ENCODE data around the gene CHST15. TPM values are rescaled to one million over a fixed set of nuclear protein-coding genes. Genes with fewer than 3 reads are reported as not detected.

Gene CHST15
- polyA plus RNA-seq, 3 donors = 17.5 to 20.6 (median 19.3) TPM

DNA sequence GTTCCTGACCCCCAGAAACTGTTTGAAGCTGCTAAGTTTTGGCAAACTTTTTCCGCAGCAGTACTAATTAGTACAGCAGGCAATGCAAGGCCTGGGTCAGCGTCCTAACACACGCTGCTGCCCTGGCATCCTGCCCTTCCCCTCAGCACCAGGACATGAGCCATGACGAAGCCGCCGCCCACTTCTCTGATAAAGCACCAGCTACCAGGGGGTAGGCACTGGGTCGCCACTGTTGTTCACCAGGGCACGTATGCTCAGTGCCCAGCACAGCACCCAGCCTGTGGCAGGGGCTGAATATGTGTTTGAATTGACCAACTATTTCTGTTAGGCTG lies 59.5 kb downstream of the CHST15 start:
- no peak for DNase-seq (ENCODE audit: low read depth in 3 of 3, low spot score in 2 of 3)

DNA sequence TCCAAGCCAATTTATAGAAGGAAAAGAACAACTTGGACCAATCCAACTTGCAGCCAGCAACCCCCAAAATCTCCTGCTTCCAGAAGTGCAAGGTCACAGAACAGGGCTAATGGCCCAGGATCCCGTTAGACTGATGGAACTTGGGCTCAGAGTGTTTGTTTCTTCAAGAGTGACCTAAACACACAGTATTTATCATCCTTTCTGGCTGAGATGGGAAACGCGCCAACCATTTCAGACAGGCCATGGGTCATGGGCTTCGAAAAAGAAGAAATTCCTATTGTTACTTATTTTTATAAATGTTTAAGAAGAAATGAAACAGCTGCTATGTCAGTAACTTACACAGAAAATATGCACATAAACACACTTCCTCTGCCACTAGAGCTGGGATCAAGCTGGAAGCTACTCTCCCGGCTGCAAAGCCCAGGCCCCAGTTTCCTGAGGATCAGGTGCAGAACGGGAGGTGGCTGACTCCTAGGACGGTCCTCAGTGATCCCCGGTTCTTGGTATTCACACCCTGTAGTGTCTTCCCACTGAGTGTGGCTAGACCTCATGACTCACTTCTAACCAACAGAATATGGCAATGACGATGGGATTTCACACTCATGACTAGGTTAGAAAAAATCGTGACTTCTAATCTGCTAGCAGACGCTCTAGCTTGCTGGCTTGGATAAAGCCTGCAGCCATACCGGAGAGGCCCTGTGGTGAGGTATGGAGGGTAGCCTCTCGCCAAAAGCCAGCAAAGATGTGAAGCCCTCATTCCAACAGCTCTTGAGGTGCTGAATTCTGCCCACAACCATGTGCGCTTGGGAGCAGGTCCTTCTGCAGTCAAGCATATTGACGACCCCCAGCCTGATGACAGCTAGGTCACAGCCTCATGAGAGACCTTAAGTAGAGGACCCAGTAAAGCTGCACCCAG lies 60.2 kb downstream of the CHST15 start:
- peak; percentile 62 to 65 (median 63) for DNase-seq (ENCODE audit: low read depth in 3 of 3, low spot score in 2 of 3)

DNA sequence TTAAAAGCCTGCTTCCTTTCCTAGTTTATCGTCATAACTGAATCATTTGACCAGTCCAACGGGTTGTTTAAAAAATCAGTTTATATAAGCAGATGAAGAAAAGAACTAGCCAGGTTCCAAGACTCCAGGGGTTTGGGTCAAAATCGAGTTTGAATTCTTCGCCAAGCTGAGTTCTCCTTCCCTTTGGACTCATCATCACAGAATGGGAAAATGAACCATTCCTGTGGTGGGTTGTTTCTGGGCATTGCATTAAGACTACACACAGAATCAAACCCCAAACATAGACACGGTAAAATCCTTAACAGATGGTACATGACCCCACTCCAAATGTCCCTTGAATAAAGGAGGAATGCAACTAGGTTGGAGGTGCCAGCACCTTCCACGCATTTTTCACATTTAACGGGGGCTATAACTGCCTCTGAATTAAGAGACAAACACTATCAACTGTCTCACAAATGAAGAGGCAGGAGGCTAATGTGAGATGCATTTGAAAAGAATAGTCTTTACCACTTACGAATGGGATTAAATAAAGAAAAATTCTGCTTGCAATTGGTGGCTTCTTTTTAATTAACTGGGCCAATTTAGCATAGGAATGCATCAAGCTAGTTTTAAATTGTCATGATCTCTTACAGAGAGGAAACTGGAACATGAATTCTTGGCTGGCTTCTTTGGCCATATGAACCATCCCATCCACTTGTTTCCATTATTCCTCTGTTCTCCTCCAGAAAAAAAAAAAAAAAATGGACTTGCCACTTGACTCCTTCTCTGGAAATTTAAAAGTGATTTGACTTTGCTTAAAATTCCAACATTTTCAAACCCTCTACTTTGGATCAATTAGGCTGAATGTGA lies 61.1 kb downstream of the CHST15 start:
- DNase-seq (ENCODE audit: low read depth in 3 of 3, low spot score in 2 of 3) = no peak

- no peak for DNase-seq (ENCODE audit: low read depth in 3 of 3, low spot score in 2 of 3)
These were observed 62.8 kb downstream of the CHST15 start for GRCh38 chr10:124030492-124031110.

DNA sequence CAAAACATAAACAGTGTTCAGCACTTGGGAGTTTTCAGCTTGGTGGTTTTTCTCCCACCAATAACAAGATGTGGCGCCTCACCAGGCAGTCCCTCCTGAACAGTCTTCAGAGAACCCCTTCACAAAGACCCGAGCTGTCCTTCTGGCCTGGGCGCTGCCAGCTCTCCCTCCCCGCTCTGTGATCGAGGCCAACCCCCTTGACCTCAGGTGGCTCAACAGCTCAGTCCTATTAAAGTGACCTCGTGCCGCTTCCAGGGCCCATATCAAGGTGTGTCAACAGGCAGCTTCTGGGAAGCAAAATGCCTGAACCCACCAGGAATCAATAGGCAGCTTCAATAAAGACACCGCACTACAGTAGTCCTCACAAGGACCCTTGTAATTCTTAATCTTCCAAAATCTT lies 63.3 kb downstream of the CHST15 start:
- no peak for DNase-seq (ENCODE audit: low read depth in 3 of 3, low spot score in 2 of 3)

GRCh38 chr10:124029559-124029958 lies 63.8 kb downstream of the CHST15 start:
- DNase-seq (ENCODE audit: low read depth in 3 of 3, low spot score in 2 of 3) = no peak

GRCh38 chr10:124028700-124029480 lies 64.5 kb downstream of the CHST15 start:
- DNase-seq (ENCODE audit: low read depth in 3 of 3, low spot score in 2 of 3) = no peak

DNA sequence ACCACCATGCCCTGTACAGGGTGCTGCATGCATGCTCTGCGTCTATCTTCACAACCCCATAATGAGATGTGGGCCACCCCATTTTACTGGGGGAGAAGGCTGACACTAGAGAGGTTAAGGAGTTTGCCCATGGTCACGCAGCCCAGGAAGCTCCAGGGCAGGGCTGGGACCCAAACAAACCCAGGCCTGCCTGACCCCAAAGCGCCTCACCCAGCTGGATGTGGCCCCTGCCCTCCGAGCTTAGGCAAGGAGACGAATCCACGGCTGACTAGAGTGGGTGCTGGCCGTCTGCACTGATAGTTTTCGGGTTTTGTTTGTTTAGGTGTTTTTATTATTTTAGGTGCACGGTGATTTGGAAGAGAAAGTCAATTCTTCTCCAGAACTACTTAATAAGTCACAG lies 65.7 kb downstream of the CHST15 start:
- no peak for DNase-seq (ENCODE audit: low read depth in 3 of 3, low spot score in 2 of 3)

- DNase-seq (ENCODE audit: low read depth in 3 of 3, low spot score in 2 of 3) = no peak
These were observed 66.3 kb downstream of the CHST15 start for GRCh38 chr10:124027031-124027611.

DNA sequence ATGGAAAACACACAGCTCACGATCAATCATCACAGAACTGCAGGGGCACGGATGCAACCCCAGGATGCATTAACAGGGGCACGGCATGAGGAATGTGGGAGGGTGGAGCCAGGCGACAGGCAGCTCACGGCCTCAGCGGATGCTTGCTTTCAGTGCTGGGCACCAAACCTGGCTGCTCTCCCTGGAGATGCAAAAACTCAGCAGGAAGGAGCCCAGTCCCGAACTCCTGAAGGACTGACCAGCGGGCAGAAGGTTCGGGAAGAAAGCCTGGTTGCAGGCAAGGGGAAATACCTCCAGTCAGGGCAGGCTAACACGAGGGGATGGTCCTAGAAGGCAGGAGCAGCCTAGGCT lies 66.8 kb downstream of the CHST15 start:
- DNase-seq (ENCODE audit: low read depth in 3 of 3, low spot score in 2 of 3) = no peak

DNA sequence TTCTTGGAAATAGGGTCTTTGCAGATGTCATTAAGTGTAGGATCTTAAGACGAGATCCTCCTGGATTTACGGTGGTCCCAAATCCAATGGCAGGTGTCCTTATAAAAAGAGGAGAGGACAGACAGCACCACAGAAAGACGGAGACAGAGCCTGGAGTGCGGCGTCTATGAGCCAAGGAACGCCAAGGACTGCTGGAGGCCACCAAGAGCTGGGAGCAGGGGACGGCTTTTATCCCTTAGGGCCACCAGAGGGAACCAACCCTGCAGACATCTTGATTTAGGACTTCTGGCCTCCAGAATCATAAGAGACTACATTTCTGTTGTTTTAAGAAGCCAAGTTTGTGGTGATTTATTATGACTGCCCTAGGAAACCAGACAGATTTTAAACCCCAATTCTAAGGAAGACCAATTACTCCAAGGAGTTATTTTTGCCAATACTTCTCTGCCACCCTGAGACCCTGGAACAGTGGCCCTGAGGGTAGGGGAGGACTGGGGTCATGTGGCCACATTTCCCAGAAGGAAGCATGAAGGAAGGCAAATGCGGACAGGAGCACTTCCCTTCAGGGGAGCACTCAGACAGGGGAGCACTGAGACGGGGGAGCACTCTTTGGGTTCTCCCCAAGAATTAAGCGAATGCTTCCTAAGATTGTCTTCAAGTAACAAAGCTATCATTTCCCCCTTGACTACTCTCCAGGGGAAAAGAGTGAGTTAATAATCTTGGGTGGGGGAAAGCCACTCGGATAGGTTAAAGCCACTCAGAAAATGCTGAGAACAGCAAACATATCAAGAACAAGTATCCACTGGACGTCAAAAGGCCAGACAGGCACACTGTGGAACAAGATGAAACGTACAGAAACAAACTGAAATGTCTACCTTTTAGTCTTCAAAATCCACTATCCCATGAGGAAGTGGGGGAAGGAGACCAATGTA lies 67.5 kb downstream of the CHST15 start:
- peak in 1 of 3 donors; percentile 52 for DNase-seq (ENCODE audit: low read depth in 3 of 3, low spot score in 2 of 3)

GRCh38 chr10:124025152-124025551 lies 68.2 kb downstream of the CHST15 start:
- DNase-seq (ENCODE audit: low read depth in 3 of 3, low spot score in 2 of 3) = no peak

- DNase-seq (ENCODE audit: low read depth in 3 of 3, low spot score in 2 of 3) = no peak
These were observed 71.3 kb downstream of the CHST15 start for GRCh38 chr10:124022066-124022465.

DNA sequence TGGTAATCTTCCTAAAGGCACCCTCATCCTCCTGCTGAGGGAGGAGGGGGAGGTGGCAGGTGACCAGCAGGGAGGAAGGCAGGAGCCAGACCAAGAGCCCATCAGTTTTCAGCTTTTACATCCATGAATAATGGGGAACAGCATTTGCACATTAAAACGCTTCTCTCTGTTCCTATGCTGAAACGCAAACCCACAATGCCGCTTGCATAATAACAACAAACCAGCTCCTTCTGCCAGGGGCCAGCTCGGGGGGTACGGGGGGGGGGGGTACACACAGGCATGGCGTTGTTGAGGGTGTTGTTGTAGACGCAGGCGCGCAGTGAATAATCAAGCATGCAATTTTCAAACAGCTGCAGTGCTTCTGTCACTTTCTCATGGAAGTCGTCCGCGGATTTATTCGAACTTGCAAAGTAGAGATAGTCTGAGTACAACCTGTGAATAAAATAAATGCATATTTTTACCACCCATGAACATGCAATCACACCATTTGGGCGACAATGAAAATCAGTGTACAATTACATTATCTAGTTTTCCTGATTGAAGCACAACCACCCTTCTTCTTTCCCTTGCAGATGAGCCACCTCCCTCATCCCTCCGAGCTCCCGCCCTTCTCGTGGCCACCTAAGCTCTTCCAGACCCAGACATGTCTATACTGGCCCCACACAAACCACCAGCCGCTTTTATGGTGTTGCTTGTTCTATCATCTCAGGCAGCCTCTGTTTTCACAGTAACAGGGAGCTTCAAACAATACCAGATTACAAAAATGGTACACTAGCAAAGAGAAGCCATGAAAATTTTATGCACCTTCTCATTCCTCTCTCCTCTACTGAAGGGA lies 72.2 kb downstream of the CHST15 start:
- DNase-seq (ENCODE audit: low read depth in 3 of 3, low spot score in 2 of 3) = no peak

DNA sequence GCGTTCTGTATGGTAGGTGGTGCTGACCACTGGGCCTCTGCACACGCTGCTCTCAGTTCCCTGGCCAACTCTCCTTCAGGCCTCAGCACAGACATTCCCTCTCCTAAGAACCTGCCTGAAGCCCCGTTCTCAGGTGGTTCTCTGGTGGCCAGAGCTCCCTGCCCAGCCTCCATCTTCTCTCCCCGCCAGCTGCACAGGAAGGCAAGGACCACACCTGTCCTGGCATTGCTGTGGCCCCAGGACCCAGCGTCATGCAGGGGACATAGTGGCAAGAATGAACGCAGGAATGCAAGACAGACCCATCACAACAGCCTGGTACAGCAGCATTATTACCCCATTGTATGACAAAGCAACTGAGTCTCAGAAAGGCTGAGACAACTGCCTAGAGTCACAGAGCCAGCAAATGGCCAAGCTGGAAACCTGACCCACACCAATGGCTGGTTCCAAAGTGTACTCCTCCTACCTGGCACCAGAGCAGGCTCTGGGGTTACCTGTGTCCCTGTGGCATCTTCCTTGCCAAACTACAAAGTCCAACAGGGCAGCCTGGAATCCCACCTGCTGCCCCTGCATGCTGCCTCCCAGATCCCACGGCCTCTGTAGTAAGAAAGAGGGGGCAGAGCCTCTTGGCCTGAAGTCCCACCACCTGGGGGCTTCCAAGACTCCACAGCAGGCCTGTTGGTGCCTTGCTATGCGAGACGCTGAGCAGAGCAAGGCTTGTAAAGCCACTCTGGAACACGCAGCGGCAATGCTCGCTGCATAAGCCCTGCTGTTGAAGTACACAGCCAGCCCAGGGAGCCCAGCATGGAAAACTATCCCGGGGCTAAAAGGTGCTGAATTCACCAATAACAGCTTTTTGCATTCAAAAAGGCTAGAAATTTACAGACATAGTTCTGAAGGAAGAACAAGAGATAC lies 73.3 kb downstream of the CHST15 start:
- no peak for DNase-seq (ENCODE audit: low read depth in 3 of 3, low spot score in 2 of 3)

DNA sequence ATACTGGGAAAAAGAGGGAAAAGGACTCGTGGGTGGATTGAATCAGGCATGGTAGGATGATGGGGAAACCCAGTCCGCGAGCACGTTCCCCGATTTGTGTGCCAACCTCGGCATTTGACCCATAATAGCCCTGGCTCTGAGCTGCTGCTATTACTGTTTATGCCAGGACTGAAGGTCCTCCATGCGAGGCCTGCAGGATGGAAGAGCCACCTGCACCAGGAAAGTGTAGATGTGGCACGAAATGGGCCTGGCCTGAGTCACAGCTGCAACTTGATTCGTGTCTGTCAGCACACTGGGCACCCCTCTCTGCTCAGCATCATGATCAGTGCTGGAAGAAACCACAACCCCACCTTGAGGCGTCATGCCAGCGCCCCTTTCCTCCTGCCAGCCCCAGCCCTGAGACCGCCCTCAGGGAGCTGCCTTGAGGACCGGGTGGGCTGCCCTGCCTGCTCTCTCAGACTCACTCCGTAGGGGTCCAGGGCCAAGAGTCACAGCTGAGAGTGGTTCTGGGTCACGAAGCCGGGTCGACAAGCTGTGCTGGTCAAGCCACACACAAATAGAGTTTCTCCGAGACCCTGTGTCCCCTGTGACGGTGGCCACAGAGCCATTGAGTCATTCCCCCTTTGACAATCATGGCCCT lies 74.4 kb downstream of the CHST15 start:
- no peak for DNase-seq (ENCODE audit: low read depth in 3 of 3, low spot score in 2 of 3)

- DNase-seq (ENCODE audit: low read depth in 3 of 3, low spot score in 2 of 3) = no peak
These were observed 75.7 kb downstream of the CHST15 start for GRCh38 chr10:124017729-124018128.

Measured in right renal cortex interstitium (tissue), 3 donors.